Activated effector memory CD4-positive, alpha-beta T cell treated with anti-CD3 and anti-CD28 coated beads, Interleukin-2, amount 50 U/mL, for 16 hours (primary cell): ENCODE data around the gene SUPT3H.
A peak's percentile ranks its signal among the peaks of the same experiment; 100 is the strongest.
"Not testable (repeated sequence)": the region's sequence is repeated elsewhere in the genome, so short reads cannot be mapped to it uniquely, and the experiment has no call there.

ENCODE experiments used
- DNase-seq: peaks from one replicate; pipeline ENCODE4 v3.0.0-alpha.2; 2020

The SUPT3H gene

DNA sequence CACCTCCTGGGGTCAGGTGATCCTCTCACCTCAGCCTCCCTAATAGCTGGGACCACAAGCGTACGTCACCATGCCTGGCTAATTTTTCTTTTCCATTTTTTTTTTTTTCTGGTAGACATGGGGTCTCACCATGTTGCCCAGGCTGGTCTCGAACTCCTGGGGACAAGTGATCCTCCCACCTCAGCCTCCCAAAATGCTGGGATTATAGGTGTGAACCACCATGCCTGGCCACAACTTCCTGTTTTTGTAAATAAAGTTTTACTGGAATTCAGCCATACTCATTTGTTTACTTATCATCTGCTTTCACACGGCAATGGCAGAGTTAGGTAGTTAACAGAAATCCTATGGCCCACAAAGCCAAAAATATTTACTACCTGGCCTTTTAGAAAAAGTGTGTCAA lies 57.4 kb downstream of the SUPT3H start:
- no peak for DNase-seq

DNA sequence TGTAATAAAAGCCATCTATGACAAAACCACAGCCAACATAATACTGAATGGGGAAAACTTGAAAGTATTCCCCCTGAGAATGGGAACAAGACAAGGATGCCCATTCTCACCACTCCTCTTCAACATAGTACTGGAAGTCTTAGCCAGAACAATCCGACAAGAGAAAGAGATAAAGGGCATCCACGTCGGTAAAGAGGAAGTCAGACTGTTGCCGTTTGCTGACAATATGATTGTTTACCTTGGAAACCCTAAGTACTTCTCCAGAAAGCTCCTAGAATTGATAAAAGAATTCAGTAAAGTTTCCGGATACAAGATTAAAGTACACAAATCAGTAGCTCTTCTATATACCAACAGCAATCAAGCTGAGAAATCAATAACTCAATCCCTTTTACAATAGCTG lies 63.6 kb downstream of the SUPT3H start:
- no peak for DNase-seq

DNA sequence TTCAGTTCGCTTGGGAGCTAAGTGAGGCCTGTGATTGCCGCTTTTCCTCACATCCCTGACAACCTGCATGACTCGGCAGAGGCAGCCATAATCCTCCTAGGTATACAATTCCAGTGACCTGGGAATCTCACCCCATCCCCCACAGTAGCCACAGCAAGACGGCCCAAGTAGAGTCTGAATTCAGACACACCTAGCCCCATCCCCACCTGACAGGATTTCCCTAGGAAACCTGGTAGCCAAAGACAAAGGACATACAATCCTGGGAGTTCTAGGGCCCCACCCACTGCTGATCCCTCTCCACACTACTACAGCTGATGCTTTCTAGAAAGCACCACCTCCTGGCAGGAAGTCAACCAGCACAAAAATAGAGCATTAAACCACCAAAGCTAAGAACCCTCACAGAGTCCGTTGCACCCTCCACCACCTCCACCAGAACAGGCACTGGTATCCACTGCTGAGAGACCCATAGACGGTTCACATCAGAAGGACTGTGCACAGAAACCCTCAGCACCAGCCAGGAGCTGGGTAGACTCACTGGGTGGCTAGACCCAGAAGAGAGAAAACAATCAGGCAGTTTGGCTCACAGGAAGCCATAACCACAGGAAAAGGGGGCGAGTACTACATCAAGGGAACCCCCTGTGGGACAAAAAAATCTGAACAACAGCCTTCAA lies 67.5 kb downstream of the SUPT3H start:
- DNase-seq: peak; percentile 64

DNA sequence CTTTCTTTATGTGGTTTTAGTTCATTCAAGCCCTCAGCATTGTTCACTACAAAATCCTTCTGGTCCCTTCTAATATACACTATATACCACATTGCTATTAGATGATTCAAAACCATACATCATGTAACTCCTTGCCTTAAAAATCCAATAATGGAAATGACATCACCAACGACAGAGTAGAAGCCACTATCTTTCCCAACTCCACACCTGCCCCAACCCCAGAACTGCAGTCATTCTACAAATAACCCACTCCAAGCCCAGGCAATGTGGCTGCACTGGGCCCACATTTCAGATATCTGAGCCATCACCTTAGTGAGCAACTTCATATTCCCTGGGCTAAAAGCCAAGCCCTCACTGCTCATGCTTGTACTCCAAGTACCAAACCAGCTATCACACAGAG lies 72.2 kb downstream of the SUPT3H start:
- no peak for DNase-seq

DNA sequence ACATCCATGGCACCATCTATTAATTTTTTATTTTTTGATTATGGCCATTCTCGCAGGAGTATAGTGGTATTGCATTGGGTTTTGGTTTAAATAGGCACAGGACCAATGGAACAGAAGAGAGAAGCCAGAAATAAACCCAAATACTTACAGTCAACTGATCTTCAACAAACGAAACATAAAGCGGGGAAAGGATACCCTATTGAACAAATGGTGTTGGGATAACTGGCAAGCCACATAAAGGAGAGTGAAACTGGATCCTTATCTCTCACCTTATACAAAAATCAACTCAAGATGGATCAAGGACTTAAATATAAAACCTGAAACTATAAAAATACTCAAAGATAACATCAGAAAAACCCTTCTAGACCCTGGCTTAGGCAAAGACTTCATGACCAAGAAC lies 74.9 kb downstream of the SUPT3H start:
- no peak for DNase-seq

DNA sequence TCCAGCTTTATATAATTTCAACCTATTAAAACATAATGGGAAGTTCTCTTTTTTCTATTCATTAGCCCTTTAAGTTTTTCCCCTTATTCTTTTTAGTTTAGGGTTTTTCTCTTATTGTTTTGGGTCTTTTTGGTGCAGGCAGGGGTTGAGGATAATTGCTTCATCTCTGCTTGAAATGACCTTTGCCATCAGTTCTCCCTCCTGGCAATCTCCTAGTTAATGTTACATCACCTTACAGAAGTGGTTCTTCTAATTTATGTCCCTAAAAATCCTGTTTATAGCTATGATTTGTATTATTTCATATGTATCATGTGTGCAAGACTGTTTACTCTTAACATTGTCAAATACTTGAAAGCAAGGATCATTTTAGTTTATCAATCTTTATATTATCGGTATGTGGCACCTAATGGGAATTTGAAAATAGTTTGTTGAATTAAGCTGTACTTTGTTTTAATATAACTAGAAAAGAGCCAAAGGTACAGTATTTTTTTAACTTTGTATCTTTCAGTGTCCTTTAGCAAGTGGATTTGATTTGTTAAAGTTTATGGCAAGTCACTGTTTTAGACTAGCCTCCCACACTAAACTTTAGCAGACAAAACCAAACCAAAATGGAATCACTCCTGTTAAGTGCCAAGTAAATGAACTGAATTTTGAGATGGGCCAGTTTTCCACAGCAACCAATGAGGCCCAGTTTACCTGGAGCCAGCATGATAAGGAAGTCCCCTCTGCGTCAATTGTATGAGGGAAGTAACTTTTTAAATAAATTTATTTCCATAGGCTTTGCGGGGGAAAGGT lies 76.2 kb downstream of the SUPT3H start:
- DNase-seq: no peak

DNA sequence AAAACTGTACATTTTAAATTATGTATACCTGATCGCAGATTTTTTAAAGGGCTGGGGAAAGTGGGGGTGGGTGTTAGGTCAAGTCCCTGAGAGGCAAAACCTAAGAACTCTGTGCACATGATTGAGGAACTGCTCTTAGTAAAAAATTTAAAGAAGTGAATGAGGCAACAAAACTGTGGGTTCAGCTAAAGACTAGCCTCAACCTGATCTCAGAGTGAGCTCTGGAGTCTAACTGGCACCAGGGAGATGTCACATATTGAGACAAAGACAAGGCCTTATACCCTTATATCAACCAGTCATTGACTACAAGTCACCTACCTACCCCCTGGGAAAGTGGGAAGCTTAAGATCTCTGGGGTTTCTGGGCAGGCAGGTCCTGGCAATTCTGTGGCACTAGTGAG lies 77.0 kb downstream of the SUPT3H start:
- DNase-seq: no peak

DNA sequence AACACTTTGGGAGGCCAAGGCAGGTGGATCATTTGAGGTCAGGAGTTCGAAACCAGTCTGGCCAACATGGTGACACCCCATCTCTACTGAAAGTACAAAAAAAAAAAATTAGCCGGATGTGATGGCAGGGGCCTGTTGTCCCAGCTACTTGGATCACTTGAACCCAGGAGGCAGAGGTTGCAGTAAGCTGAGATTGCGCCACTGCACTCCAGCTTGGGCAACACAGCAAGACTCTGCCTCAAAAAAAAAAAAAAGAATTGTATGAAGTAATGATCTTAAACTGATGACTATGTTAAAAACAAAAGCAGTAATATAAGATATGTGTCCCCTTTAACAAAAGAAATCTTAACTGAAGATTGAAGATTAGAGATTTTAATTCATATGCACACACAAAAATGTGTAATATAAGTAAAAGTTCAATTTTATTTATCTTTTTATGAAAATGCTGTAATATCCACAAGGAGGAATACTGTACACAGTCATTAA lies 78.6 kb downstream of the SUPT3H start:
- no peak for DNase-seq

DNA sequence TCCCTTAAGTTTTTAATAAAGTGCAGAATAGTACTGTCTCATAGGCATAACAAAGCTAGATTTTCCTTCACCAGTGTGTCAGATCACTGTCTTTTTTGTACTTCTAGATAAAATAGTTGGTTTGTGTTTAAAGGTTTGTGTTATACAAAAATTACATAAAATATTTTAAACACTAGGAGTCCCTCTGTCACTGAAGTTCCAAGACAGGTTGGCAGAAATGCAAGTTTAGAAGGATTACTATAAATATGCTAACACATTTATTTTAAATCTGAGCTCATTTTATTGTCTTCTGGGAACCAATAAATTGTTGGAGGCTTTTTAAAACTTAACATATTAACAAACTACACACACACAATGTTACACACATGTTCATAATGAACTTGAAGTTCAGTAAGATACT lies 80.4 kb downstream of the SUPT3H start:
- no peak for DNase-seq

DNA sequence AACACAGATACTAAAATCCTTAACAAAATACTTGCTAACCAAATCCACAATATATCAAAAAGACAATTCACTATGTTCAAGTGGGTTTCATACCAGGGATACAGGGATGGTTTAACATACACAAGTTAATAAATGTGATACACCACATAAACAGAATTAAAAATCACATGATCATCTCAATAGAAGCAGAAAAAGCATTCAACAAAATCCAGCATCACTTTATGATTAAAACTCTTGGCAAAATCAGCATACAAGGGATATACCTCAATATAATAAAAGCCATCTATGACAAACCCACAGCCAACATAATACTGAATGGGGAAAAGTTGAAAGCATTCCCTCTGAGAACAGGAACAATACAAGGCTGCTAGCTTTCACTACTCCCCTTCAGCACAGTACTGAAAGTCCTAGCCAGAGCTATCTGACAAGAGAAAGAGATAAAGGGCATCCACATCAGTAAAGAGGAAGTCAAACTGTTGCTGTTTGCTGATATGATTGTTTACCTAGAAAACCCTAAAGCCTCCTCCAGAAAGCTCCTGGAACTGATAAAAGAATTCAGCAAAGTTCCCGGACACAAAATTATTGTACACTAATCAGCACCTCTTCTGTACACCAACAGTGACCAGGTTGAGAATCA lies 83.6 kb downstream of the SUPT3H start:
- not testable (repeated sequence) for DNase-seq

DNA sequence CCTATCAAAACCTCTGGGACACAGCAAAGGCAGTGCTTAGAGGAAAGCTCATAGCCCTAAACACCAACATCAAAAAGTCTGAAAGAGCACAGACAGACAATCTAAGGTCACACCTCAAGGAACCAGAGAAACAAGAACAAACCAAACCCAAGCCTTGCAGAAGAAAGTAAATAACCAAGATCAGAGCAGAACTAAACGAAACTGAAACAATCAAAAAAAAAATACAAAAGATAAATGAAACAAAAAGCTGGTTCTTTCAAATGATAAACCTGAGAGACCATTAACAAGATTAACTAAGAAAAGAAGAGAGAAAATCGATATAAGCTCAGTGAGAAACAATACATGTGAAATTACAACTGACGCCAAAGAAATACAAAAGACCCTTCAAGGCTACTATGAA lies 84.4 kb downstream of the SUPT3H start:
- no peak for DNase-seq

DNA sequence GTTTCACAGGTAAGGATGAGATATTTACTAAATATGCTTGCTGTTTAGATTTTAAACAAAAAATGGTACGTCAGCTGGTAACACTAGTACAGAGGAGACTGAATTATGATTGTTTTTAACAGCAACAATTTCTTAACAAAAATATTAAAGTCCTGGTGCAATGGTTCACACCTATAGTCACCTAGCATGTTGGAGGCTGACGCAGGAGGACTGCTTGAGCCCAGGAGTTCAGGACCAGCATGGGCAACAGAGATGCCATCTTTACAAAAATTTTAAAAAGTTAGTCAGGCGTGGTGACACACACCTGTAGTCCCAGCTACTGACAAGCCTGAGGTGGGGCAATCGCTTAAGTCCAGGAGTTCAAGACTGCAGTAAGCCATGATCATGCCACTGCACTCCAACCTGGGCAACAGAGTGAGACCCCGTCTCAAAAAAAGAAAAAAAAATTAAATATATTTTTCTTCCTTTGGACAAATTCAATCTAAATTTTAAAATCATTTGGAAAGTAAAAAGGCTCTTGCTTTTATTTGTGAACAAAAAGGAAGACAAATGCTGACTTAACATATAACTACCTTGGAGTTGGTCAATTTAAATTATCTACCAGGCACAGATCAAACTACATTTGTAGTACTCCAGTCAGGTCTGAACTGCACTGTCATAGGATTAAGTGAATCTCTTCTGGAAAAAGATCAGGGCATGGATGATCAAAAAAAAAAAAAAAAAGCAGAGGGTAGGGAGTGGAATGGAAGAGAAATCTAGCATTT lies 87.8 kb downstream of the SUPT3H start:
- no peak for DNase-seq

DNA sequence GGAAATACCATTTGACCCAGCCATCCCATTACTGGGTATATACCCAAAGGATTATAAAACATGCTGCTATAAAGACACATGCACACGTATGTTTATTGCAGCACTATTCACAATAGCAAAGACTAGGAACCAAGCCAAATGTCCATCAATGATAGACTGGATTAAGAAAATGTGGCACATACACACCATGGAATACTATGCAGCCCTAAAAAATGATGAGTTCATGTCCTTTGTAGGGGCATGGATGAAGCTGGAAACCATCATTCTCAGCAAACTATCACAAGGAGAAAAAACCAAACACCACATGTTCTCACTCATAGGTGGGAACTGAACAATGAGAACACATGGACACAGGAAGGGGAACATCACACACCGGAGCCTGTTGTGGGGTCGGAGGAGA lies 91.0 kb downstream of the SUPT3H start:
- DNase-seq: not testable (repeated sequence)

DNA sequence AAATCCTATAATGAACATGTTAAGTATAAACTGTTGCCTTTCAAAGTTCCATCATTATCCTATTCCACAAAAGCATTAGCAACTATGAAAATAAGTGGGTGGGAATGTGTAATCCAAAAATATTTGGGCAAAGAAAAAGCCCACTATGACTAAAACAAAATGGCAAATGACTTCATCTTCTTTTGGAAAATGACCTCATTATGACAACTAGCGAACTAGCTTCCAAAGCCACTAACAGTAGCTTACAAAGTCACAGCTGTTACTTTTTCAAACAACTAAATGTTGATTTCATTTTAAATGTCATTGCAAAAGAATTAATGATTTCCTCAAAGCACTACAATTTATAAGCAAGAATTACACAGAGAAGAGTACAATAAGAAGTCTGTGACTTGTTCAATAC lies 99.4 kb downstream of the SUPT3H start:
- DNase-seq: no peak

DNA sequence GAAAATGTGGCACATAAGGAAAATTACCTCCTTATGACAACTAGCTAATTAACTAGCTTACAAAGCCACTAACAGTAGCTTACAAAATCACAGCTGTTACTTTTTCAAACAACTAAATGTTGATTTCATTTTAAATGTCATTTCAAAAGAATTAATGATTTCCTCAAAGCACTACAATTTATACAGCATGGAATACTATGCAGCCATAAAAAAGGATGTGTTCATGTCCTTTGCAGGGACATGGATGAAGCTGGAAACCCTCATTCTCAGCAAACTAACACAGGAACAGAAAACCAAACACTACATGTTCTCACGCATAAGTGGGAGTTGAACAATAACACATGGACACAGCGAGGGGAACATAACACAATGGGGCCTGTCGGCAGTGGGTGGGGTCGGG lies 100.0 kb downstream of the SUPT3H start:
- DNase-seq: not testable (repeated sequence)

DNA sequence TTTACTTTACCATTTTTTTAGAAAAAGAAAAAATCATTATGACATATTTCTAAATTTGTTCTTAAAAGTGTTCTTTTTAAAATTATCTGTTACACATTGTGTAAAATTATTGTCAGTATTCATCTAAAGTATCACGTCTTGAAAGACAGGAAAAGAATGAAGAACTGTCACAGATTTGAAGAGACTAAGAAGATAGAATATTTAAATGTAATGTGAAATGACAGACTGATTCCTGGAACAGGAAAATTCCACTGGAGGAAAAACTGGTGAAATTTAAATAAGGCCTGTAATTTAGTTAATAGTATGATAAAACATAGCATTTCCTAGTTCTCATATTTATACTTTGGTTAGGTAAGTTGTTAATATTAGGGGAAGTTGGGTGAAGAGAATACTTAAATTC lies 102.4 kb downstream of the SUPT3H start:
- DNase-seq: no peak

DNA sequence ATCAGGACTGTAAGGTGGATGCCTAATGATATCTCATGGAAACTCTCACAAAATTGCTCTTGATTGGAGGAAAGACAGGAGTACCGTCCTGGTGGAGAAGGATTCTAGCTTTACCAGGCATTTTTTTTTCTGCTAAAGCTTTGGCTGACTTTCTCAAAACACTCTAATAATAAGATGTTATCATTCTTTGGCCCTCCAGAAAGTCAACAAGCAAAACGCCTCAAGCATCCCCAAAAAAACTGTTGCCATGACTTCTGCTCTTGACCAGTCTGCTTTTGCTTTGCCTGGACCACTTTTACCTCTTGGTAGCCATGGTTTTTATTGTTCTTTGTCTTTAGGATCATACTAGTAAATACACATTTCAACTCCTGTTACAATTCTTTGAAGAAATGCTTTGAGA lies 105.1 kb downstream of the SUPT3H start:
- no peak for DNase-seq

DNA sequence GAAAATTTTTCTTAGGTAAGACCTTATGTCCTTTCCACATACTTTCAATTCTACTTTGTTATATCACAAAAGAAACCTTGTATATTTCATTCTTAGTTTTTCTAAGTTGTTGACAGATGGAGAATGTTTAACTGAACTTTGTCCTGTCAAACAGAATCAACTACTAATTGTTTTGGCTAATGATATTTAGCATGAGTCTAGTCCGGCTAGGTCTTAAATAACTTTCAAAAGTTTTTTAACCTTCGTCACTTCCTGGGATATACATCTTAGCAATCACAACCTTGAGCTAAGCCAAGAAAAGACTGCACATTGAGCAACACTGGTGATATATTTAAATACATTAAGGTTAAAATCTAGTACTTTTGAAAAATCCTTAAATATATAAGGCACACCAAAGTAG lies 112.5 kb downstream of the SUPT3H start:
- DNase-seq: no peak

DNA sequence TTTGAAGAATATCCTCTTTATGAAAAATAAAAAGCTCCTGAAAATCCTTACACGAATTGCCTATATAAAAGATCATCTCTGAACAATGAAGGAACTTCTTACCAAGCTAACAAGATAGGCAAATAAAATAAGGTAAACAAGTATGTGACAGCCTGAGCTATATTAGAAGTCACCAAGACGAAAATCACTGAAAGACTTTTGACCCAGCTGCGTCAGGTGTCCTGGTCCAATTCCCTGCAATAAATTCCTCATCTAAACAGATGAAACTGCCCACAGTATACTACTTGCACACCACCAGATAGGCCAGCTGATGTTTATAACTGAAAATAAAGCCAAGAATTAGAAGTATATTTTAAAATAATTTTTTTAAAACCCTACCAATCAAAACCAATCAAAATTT lies 117.0 kb downstream of the SUPT3H start:
- no peak for DNase-seq

DNA sequence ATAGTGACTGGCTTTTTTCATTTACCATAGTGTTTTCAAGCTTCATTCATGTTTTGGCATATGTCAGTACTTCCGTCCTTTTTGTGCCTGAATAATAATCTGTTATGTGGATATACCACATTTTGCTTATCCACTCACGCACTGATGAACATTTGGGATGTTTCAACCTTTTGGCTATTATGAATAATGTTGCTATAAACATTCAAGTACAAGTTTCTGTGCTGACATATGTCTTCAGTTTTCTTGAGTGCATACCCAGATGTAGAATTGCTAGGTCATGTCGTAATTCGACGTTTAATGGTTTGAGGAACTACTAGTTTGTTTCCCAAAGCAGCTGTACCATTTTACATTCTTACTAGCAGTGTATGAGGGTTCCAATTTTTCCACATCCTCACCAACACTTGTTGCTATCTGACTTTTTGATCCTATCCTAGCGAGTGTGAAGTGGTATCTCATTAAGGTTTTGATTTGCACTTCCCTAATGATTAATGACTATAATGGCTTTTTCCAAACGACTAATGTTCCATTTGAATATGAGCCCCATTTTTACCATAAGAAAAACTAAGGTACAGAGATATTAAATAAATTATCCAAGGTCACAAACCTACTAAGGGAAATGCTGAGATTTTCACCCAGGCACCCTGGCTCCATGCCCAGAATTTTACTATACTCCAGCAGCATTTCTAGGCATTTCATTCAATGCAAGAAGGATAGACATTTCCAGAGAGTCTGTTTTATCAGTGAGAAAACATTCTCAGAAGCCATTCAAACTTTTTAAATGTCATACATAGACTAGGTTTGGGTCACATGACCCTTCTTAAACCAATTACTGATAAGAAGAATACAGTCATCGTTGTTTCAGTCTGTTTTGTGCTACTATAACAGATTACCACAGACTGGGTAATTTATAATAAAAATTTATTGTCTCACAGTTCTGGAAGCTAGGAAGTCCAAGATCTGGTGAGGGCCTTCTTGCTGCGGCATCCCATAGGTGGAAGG lies 120.7 kb downstream of the SUPT3H start:
- no peak for DNase-seq

DNA sequence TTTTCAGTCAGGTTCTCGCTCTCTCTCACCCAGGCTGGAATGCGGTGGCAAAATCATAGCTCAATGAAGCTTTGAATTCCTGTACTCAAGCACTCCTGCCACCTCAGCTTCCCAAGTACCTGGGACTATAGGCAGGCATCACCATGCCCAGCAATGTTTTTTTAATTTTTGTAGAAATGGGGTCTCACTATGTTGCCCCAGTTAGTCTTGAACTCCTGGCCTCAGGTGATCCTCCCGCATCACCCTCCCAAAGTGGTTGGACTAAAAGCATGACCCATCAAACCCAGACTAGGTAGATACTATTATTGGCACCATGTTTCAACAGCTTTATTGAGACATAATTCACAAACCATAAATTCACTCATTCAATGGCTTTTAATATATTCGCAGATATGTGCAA lies 122.3 kb downstream of the SUPT3H start:
- no peak for DNase-seq

DNA sequence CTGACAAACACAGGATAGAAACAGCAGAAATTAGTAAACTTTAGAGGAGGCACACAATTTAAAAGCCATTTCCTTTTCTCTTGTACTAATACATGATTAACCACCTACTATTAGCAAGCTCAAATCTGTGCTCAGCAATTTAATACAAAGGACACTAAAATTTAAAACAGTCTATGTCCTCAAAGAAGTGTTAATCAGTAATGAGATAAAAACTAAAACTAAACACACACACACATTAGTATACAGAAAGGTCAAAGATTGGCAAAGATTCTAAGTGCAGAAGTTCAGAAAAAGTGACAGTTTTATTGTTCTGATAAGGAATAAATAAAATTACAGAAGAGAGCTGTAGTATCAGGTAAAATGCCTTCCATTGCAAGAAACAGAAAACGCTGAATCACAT lies 123.5 kb downstream of the SUPT3H start:
- no peak for DNase-seq
